GM12878 (cell line): Measurements from ENCODE around the gene MAD1L1.

Experiments used
- CTCF ChIP-seq, 3 experiments: IDR thresholded peaks in 2 of 3; conservative IDR thresholded peaks in 1 of 3; 2 replicates each; pipeline ENCODE4 v1.5.1; 2011; ENCODE audit warnings: low read depth in 3 of 3, low read length in 3 of 3, mild to moderate bottlenecking in 3 of 3, control low read depth in 2 of 3, moderate library complexity in 2 of 3, inconsistent platforms in 1 of 3, mixed read lengths in 1 of 3; ENCODE audit not compliant: control insufficient read depth in 2 of 3, insufficient read depth in 1 of 3; ENCODE audit errors: extremely low read depth in 1 of 3
- SIX5 ChIP-seq: IDR thresholded peaks from 2 replicates; pipeline ENCODE4 v1.6.1; 2011; ENCODE audit warnings: mild to moderate bottlenecking, low read depth, low read length, moderate library complexity; ENCODE audit not compliant: severe bottlenecking

- TF ChIP-seq CTCF (IDR thresholded peaks at IDR 0.05 in 2 of 3, conservative IDR thresholded peaks at IDR 0.05 in 1 of 3; ENCODE audit: control insufficient read depth in 2 of 3, extremely low read depth in 1 of 3, insufficient read depth in 1 of 3, low read depth in 3 of 3, low read length in 3 of 3) (no peak), SIX5 (no peak)
These were observed 360.3 kb downstream of the MAD1L1 start for GRCh38 chr7:1872191-1873069.
